Measurements from ENCODE around the gene ERC2.

GRCh38 chr3:55497250-55497649, 971.0 kb downstream of the ERC2 start:
- TF ChIP-seq POLR2A (IDR thresholded peaks at IDR 0.05) (no peak), CTCF (IDR thresholded peaks at IDR 0.05) (no peak), EP300 (IDR thresholded peaks at IDR 0.05) (no peak)

All from ovary (tissue), 3 donors.